GM18907 (cell line): ENCODE measurements around the gene RCAN3.
"Not testable (repeated sequence)": the region's sequence is repeated elsewhere in the genome, so short reads cannot be mapped to it uniquely, and the experiment has no call there.

Source experiments
- ATAC-seq: cut with Tn5 transposase; IDR thresholded peaks from one replicate; pipeline ENCODE4 v1.9.1; 2021; ENCODE audit warnings: mild to moderate bottlenecking, moderate library complexity; ENCODE audit not compliant: unreplicated experiment

RCAN3 gene

DNA sequence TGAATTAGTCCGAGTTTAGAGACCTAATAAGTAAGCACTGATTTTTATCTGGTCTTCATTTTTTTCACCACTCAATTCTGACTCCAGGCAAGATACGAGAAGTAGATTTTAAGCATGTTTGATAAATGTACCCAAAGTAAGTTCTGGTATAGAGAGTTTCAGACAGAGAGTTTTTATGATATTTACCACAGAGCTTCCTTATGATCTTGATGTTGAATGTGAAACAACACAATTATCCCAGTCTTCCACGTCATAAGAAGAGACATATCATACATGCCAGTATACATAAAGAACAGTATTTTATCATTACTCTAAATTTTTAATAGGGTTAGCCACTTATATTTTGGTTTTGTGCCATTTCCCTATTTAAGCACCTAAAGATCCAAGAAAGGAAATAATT is 45.4 kb downstream of the RCAN3 start:
- no peak for ATAC-seq

DNA sequence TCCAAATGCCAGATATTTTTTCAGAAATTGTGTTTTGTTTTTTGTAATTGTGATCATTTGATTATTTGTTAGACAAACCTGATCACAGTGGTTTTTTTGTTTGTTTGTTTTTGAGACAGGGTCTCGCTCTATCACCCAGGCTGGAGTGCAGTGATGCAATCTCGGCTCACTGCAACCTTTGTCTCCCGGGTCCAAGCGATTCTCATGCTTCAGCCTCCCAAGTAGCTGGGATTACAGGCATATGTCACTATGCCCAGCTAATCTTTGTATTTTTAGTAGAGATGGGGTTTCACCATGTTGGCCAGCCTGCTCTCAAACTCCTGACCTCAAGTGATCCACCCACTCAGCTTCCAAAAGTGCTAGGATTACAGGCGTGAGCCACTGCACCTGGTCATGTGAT is 46.6 kb downstream of the RCAN3 start:
- ATAC-seq = not testable (repeated sequence)

GRCh38 chr1:24551290-24551959 is 48.8 kb downstream of the RCAN3 start:
- no peak for ATAC-seq

DNA sequence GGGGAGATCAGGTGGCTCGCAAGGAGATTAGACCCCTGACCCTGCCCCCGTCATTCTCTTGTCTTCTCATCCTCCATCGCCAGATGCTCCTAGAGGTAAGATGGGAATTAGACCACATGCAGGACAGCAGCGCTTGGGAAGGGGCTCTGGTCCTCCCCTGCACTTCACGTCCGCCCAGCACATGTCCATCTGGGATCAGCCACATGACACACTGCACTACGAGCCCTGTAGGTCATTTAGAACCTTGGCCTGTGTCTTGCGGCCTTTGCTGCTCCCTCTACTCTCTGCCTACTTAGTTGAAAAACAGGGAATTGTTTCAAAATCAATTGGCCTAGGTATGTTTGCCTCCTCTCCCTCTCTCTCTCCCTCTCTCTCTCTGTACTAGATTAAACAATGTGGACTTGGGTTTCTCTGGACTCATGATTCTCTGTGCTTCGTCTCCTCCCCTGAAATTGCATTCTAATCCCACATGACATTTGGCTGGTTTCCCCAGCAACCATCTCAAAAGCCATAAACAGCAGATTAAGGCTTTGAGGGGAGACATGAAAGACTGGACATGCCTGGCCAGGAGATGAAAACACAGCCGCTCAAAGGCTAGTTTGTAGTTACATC is 49.4 kb downstream of the RCAN3 start:
- no peak for ATAC-seq

- ATAC-seq = no peak
Measured at GRCh38 chr1:24553931-24554330, 51.3 kb downstream of the RCAN3 start.

- ATAC-seq = no peak
Measured at GRCh38 chr1:24554714-24555113, 52.1 kb downstream of the RCAN3 start.

DNA sequence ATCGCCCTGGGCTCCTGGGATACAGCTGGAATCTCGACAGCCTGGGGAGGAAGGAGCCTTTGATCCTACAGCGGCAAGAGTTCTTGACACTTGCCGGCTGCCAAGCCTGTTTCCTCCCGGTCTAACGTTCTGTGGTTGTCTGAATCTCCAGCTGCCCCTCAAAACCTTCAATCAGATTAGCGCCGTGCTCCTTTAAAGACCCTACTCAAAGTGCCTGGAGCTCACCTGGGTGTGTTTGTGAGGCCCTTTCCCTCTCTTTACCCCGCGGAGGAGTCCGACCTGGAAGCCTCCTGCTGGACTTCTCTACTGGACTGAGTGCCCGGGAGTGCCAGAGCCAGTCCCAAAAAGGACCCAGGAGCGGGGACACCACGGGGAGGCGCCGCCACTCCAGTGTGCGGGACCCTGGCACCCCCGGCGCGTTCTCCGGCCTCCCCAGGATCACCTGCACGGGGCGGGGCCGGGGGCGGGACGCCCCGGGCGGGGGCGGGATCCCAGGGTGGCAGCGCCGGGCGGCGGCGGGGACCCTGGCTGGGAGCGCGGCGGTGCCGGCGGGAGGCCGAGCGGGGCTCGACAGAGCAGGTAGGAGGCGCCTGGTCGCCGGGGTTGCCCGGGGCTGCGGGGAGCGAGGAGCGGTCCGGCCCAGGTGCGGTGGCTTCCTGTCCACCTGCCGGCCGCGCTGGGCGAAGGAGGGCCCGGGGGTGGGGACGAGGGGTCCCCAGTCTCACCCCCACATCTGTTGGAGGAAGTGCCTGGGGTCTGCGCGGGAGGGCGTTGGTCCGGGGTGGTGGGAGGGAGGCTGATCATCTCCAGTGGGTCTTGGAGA is 53.2 kb downstream of the RCAN3 start, which contains the start of gene NCMAP:
Gene NCMAP (plus strand): TSS at position 497 of the 823 bp plus-strand sequence. CDS start 39,344 bp downstream, outside the sequence.
- no peak for ATAC-seq

DNA sequence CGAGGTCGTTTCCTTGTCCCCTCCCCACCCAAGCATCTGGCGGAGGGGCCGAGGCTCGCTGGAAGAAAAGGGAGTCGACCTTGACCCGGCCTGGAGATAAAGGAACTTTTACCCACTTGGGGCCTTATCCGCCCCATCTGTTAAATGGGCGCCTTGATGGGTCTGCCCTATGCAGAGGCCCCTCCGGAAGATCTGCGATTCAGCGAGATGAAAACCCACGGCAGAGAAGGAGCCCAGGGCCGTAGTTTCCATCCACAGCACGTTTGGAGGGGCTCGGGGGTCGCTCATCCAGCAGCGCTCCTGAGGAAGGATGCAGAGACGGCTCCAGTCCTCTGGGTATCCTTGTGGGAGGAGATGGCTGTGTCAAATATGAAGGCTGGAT is 53.8 kb downstream of the RCAN3 start:
- ATAC-seq = no peak

DNA sequence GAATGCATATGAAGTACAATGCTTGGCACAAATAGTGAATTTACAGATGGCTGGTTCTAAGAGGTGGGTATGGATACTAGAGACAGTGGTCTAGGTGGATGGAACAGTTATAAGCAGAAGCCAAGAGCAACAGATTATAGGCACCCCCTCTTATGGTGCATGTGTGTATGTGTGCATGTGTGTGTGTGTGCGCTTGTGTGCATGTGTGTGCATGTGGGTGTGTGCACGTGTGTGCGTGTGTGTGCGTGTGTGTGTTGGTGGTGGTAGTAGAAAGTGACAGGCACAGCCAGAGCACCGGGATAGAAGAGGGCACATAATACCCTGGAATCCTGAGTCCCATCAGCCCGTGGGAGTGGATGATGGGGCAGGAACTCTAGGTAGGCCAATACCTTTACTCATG is 54.6 kb downstream of the RCAN3 start:
- no peak for ATAC-seq

GRCh38 chr1:24557711-24558131 is 55.1 kb downstream of the RCAN3 start:
- ATAC-seq = no peak

- no peak for ATAC-seq
Measured at GRCh38 chr1:24558455-24558854, 55.8 kb downstream of the RCAN3 start.

- no peak for ATAC-seq
Measured at GRCh38 chr1:24558902-24559791, 56.5 kb downstream of the RCAN3 start.

GRCh38 chr1:24560361-24560760 is 57.7 kb downstream of the RCAN3 start:
- ATAC-seq = no peak

- ATAC-seq = no peak
Measured at GRCh38 chr1:24562625-24563024, 60.0 kb downstream of the RCAN3 start.

- no peak for ATAC-seq
Measured at GRCh38 chr1:24564695-24565094, 62.1 kb downstream of the RCAN3 start.

- no peak for ATAC-seq
Measured at GRCh38 chr1:24566236-24566867, 63.7 kb downstream of the RCAN3 start.

DNA sequence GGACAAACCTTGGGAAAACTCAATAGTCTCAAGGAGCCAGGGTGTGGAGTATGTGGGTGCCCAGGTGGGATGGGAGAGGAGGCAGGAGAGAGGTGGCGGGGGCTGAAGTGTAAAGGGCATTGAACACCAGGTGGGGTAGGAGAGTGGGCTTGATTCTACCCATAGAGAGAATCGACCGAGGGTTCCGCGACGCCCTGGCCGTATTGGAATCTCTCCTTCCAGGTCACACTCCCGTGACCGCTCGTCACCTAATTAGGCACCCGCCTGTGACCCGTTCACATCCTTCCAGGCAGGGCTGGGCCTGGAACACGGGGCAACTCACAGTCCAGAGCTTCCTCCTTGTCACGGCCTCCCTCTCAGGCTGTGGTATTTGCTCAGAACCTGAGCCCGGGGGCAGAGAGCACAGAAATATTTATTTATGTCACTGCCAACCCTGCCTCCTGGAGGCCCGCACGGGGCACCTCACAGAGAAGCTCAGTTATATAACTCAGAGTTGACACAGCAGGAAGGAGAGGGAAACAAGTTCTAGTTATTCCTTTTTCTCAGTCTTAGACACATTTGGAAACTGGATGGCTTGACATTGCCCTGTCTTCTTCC is 65.3 kb downstream of the RCAN3 start:
- no peak for ATAC-seq

DNA sequence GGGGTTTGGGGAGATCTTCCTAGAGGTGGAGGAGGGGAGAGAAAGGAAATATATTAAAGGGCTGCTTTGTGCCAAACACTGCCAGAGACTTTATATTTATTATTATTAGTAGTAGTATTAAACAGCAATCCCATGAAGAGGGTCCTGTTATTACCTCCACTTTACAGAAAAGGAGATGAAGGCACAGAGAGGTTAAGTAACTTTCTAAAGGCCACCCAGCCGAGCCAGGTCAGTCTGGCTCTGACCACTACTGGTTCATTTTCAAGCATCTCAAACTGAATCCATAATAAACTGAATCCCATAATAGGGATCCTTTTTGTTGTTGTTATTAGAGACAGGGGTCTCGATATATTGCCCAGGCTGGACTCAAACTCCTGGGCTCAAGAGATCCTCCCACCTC is 65.8 kb downstream of the RCAN3 start:
- no peak for ATAC-seq

DNA sequence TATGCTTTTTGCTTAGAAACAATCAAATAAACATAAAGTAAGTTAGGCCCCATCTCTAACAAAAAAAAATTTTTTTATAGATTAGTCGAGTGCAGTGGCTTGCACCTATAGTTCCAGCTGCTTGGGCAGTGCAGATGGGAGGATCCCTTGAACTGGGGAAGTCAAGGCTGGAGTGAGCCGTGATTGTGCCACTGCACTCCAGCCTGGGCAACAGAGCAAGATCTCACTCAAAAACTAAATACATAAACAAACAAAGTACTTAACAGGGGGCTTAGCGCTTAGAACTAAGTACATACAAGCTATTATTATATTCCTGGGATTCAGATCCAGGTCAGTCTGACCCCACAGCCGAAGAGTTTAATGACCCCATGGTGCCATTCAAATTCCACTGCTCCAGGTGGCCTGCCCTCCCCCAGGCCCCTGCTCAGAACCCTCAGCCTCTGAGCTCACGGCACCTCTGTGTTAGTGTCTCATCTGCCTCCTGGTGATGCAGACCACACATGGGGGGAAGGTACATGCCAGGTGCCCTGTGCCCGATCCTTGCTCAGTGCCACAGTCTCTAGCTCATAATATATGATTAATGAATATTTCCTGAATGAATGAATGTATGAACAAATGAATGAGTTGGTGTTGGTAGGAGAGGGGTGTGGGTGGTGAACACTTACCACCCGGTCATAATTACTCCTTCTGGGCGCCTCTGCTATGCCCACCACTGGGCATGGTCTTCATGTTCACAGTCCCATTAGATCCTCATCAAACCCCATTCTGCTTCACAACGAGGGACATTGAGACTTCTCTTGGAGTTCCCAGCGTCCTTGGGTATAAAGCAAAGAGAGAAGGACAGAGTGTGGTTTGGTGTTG is 67.9 kb downstream of the RCAN3 start:
- ATAC-seq = no peak
